ENCODE data around the gene KRTAP10-11.
"Not testable (repeated sequence)": the region's sequence is repeated elsewhere in the genome, so short reads cannot be mapped to it uniquely, and the experiment has no call there.

Gene KRTAP10-11, protein sequence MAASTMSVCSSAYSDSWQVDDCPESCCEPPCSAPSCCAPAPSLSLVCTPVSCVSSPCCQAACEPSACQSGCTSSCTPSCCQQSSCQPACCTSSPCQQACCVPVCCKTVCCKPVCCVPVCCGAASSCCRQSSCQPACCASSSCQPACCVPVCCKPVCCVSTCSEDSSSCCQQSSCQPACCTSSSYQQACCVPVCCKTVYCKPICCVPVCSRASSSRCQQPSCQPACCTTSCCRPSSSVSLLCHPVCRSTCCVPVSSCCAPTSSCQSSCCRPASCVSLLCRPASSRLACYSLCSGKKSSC

DNA sequence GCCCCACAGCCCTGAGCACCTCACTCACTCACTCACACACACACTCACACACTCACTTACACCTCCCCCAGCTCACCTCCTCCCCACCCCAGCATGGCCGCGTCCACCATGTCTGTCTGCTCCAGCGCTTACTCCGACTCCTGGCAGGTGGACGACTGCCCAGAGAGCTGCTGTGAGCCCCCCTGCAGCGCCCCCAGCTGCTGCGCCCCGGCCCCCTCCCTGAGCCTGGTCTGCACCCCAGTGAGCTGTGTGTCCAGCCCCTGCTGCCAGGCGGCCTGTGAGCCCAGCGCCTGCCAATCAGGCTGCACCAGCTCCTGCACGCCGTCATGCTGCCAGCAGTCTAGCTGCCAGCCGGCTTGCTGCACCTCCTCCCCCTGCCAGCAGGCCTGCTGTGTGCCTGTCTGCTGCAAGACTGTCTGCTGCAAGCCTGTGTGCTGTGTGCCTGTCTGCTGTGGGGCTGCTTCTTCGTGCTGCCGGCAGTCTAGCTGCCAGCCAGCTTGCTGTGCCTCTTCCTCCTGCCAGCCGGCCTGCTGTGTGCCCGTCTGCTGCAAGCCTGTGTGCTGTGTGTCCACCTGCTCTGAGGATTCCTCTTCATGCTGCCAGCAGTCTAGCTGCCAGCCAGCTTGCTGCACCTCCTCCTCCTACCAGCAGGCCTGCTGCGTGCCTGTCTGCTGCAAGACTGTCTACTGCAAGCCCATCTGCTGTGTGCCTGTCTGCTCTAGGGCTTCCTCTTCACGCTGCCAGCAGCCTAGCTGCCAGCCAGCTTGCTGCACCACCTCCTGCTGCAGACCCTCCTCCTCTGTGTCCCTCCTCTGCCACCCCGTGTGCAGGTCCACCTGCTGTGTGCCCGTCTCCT lies at the start of gene KRTAP10-11:
KRTAP10-11 (plus strand) TSS at position 49 of the 856 bp plus-strand sequence; CDS start at position 94, 45 bp downstream.
- DNase-seq = not testable (repeated sequence)

DNA sequence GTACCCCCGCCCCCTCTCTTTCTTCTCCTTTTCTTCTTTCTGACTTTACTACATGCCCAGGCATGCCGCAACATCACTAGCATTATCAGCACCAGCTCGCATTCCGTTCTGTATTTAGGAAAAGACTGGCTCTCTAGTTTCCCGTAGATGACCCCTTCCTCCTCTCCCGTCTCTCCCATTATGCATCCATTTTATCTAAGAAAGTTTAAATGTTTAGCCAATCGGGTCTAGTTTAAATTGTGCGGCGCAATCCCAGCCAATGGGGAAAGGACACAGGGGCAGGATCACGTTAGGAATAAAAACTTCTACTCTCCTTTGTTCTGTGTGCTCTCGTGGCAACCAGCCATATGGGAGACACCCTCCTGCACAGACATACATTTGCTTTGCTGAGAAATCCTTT lies 48.2 kb upstream of the KRTAP10-11 start:
- DNase-seq = no peak

DNA sequence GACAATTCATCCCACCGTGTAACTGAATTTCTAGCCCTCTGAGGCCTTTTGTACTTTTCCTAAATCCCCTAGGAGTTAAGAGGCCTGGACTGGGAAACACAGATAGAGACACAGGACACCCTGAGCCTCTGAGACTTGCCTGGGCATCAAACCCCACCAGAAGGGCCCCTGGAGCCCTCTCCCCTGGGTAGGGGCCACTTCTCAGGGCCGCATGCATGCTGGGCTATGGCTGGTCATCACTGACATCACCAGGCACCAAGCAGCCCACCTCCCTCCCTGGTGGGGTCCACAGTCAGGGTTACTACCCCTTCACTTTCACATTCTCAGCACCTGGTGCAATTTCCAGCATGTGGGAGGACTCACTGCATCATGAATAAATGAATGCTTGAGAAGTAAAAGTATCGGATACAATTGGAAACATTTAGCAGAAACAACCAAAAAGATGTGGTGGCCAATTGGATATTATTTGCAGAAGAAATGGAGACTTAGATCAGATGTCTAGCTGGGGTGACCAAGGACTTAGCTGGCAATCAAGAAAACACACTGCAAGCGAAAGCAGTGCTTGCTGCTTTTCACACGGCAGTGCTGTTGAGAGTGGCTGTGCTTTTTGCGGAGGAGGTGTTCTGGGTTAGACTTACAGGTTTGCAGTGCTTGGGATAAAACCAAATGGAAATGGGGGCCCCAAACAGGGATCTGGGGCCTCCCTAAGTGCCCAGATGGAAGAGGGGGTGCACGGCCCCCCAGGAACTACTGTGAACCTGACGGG lies 46.8 kb upstream of the KRTAP10-11 start:
- no peak for DNase-seq

DNA sequence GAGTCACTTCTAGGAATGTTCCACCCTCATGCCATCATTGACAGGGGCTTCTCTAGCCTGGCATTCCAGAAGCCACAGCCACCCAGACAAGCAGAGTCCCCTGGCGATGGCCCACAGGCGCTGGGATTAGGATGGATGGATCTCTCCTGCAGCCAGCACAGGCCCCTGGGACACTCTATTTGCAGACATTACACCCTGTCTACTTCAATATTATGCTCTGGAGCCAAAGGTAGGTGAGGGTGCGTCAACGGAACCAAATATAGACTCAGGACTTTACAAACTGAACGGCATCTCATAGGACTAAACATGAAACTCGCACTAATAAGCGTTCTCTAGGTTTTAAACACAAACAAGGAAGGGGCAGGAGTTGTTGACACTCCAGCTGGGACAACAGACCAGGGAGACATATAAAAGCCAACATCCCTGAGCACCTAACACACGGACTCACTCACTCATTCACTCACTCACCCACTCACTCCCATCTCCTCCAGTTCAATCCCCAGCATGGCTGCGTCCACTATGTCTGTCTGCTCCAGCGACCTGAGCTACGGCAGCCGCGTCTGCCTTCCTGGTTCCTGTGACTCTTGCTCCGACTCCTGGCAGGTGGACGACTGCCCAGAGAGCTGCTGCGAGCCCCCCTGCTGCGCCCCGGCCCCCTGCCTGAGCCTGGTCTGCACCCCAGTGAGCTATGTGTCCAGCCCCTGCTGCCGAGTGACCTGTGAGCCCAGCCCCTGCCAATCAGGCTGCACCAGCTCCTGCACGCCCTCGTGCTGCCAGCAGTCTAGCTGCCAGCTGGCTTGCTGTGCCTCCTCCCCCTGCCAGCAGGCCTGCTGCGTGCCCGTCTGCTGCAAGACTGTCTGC lies 45.9 kb upstream of the KRTAP10-11 start, which contains the start of gene KRTAP10-7:
KRTAP10-7 (plus strand) TSS at position 480 of the 861 bp plus-strand sequence; CDS start at position 505, 25 bp downstream.
- not testable (repeated sequence) for DNase-seq

DNA sequence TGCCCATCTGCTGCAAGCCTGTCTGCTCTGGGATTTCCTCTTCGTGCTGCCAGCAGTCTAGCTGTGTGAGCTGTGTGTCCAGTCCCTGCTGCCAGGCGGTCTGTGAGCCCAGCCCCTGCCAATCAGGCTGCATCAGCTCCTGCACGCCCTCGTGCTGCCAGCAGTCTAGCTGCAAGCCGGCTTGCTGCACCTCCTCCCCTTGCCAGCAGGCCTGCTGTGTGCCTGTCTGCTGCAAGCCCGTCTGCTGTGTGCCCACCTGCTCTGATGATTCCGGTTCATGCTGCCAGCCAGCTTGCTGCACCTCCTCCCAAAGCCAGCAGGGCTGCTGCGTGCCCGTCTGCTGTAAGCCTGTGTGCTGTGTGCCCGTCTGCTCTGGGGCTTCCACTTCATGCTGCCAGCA lies 45.1 kb upstream of the KRTAP10-11 start:
- not testable (repeated sequence) for DNase-seq

DNA sequence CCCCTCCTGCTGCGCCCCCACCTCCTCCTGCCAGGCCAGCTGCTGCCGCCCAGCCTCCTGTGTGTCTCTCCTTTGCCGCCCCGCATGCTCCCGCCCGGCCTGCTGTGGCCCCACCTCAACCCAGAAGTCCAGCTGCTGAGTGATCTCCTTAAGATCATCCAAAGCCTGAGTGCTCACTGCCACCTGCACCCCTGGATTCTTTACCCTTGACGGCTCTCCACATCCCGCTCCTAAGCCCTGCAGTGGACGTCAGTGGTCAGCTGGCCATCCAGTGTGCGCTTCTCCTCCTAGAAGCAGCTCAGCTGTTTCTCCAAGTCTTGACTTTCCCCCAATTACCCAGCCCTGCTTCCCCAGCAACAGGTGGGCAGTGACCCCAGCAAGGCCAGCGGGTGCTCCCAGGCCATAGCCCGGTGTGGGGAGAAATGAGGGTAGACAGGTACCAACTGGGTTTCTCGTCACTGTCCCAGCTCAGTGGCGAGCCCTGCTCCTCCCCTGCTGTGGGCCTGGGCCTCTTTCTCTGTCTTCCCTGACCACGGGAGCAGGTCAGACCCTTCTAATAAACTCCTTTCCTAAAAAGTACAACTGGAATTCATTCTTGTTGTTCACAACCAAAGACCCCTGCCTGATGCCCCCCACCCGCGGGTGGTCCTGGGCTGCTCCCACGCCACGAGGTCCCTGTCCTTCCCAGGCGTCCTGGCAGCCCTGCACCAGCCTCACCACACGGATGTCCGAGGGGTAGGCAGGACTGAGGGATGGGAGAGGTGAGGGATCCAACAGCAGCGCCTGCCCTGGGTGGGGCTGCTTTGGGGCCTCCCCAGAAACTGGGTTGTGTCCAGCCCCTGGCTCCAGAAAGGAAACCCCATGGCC lies 44.4 kb upstream of the KRTAP10-11 start:
- no peak for DNase-seq

DNA sequence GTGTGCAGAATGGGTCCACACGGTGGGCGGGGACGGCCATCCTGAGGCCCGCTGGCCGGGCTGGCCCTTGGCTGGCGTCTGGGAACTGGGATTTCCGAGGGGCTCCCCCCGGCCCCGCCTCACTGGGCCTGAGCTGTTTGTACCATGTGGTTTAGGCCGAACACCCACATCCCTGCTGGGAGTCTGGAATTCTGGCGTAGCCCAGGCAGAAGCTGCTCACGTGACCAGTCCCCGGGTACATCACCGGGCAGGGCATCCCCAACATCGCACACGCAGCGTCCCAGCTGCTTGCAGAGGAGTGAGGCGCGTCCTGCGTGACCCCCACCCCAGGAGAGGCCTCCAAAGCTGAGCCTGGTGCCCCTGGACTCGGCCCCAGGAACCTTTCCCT lies 43.8 kb upstream of the KRTAP10-11 start:
- no peak for DNase-seq

DNA sequence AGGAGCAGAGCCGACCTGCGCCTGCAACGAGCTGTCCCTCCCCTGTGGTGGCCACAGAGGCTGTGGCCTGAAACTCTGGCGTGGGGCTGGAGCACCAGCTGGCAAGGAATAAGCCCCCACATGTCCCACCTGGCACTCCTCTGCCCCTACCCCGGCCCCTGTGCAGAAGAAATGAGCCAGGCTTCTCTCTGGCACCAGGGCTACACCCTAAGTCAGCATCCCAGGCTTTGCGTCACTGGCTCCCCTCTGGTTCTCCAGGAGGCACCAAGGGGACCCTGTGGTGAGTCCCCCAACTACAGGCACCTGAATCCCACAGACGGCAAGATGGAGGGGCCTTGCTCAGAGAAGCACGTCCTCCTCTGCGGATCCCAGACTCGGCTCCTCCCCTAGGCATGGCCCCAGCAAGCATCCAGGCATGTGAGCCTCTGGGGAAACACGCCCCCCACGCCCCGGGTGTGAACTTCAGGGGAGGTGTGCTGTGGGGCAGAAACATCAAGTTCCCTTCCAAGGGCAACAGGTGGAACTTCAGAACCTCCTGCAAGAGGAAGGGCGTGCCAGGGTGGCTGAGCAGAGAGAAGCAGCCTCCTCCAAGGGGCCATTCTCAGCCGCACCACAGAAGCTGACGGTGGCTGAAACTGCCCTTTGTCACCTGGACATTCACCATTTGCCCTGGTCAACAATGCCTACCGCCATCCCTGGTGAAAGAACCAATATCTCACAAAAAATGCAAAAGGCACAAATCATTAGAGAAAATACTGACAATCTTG lies 42.9 kb upstream of the KRTAP10-11 start:
- DNase-seq = no peak

DNA sequence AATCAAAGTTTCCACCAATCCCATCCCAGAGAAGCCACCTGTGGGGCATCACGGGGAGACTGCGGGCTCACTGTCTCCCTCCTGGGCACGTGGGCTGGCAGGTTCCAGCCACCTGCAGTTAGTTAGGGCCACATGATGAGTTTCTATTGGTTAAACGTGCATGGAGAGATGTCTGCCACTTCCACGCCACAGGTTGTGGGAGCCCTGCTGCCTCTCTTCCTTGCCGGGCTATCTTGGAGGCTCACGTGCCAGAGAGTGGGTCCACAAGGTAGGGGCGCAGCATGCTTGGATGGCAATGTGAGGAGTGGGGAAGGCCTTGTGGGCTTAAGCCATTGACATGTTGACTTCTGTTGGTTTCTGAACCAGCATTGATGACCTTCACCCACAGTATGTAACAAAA lies 42.3 kb upstream of the KRTAP10-11 start:
- no peak for DNase-seq

DNA sequence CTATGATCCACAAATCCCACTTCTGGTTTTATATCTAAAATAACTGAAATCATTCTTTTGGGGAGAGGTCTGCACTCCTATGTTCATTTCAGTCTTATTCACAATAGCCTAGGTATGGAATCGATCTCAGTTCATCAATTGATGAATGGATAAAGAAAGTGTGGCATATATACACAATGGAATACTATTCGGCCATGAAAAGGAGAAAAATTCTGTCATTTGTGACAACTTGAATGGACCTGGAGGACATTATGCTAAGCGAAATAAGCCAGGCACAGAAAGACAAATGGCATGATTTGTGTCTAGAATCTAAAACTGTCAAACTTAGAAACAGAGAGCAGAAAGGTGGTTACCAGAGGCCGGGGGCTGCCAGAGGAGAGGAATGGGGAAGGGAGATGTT lies 39.7 kb upstream of the KRTAP10-11 start:
- no peak for DNase-seq

DNA sequence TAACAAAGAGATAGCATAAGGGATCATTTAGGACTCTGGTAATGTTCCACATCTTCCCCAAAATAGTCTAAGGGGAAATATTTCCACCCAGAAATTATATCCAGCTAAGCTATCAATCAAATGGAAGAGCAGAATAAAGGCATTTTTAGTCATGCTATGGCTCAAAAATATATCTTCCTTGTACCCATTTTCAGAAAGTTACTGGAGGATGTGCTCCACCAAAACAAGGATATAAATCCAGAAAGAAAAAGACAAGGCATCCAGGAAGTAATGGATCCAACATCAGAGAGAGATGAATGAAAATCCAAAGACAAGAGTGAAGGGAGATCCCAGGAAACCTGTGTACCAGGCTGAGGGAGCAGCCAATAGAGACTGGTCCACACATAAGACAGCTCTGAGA lies 37.0 kb upstream of the KRTAP10-11 start:
- no peak for DNase-seq

DNA sequence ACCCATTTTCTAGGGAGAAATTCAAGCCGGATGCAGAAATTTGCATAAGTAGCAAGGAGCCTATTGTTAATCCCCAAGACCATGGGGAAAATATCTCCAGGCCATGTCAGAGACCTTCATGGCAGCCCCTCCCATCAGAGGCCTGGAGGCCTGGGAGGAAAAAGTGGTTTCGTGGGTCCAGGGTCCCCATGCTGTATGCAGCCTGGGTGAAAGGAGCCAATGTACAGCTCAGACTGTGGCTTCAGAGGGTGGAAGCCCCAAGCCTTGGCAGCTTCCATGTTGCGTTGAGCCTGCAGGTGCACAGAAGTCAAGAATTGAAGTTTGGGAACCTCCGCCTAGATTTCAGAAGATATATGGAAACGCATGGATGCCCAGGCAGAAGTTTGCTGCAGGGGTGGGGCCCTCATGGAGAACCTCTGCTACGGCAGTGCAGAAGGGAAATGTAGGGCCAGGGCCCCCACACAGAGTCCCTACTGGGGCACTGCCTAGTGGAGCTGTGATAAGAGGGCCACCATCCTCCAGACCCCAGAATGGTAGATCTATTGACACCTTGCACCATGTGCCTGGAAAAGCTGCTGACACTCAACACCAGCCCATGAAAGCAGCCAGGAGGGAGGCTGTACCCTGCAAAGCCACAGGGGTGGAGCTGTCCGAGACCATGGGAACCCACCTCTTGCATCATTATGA lies 35.9 kb upstream of the KRTAP10-11 start:
- not testable (repeated sequence) for DNase-seq

DNA sequence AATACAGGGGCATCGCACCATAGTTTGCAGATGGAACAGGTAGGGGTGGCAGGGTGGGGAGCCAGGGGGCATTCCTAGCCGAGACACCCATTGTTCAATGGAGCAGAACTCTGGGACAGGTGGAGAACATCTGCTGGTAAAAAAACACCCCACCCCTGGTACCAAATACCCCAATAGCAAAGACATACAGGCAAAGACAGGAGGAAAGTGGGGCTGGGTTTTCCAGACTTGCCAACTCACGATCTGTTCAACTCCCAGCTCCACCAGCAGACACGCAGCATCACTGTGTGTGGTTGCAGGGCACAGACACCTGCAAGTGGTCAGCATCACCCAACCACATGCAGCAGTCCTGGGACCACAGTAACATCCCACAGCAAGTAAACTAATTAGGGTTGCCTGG lies 34.7 kb upstream of the KRTAP10-11 start:
- DNase-seq = no peak

DNA sequence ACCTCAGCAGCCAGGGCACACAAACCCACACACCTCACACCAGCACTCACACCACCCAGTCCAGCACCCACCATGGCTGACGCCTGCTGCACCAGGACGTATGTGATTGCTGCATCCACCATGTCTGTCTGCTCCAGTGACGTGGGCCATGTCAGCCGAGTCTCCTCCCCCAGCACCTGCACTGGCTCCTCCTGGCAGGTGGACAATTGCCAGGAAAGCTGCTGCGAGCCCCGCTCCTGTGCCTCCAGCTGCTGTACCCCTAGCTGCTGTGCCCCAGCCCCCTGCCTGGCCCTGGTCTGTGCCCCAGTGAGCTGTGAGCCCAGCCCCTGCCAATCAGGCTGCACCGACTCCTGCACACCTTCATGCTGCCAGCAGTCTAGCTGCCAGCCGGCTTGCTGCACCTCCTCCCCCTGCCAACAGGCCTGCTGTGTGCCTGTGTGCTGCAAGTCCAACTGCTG lies 34.2 kb upstream of the KRTAP10-11 start, which contains the start of gene KRTAP10-8:
KRTAP10-8 (plus strand) TSS at position 51 of the 458 bp plus-strand sequence; CDS start at position 73, 22 bp downstream.
- no peak for DNase-seq

DNA sequence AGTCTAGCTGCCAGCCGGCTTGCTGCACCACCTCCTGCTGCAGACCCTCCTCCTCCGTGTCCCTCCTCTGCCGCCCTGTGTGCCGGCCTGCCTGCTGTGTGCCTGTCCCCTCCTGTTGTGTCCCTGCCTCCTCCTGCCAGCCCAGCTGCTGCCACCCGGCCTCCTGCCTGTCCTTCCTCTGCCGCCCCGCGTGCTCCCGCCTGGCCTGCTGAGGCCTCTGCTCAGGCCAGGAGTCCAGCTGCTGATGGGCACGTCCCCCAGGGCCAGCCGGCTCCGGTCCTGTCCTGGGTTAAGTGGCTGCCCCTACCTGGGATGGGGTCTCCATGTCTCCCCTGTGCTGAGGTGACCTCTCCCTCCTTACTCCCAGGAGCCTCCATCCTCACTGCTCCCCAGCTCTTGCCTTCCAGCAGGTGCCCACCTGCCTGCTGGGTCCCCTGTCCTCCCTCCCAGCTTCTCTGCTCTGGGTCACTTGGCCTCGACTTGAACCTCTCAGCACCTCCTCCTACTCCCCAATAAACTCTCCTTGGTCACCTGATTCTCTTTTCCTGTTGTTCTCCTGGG lies 33.5 kb upstream of the KRTAP10-11 start:
- no peak for DNase-seq

DNA sequence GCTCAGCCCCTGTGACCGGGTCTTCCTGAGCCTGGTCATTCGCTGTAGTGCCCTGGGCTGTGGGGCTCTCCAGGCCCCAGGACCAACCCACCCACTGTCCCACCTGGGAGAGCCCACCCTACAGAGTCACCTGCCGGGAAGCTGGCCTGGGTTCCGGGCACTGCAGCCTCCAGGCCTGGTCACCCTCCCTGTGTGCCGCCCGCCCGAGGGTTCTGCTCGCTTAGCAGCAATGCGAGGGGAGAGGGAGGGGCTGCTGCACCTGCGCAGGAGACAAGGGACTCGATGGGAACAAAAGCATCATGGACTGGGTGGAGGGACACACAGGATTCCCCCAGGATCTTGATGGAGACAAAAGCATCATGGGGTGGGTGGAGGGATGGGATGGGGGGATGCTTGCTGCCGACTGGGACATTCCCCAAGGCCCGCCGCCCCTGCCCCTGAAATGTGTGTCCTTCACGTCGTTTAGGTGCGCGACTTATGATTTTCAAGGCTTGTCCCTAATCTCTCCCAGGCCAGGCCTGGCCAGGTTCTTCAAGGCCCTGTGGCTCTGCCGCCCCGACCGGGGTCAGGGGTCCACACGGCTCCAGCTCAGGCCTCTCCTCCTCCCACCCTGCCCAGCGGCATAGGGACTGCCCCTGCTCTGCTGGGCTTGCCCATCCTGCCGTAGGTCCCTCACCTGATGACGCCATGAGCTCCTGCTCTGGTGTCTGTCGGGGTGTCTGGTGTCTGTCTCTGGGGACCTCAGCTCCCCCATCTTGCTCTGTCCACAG lies 32.6 kb upstream of the KRTAP10-11 start:
- no peak for DNase-seq

DNA sequence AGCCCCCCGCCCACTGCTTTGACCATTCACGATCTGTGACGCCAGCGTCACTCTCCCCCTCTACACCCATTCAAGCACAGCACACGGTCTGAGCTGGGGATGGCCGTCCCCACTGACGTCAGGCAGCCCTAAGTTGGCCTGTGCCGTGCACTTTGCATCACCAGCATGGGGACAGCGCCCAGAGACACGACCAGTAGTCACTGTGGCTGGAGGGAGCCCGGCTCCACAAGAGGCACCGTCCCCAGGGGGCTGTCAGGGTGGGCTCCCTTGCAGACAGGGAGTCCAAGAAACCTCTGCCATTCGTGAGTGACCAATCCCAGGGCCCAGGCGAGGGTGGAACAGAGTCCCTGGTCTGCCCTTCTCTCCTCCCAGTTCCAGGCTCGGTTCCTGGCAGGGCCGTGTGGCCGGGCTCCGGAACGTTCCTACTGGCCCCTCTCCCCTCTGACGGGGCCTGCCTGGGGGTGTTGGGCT lies 32.0 kb upstream of the KRTAP10-11 start:
- DNase-seq = no peak

DNA sequence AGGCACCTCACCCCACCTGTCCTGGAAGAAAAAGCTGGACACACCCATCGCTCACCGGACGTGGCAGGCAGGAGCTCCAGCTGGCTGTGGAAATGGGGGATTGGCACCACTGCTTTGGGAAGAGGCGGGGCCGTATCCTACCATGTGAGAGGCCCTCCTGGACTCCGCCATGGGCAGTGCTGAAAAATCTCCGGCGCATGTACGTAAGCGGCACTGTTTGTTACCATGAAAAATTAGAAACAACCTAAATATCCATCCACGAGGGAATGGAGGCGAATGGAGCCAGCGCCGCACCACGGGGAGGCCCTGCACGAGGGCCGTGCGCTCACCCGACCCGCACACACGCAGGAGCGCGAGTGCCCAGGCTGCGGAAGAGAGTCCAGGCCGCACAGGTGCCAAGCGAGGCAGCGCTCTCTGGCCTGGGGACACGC lies 31.2 kb upstream of the KRTAP10-11 start:
- DNase-seq = no peak

Data from CD4-positive, alpha-beta T cell treated with Interferon alpha-2 for 1 hour (primary cell).